MM.1S (cell line): ENCODE measurements around the gene CRYBB3.

Experiments used
- EZH2 ChIP-seq: fragments of 300-600 bp; sonication (generic); optimal IDR thresholded peaks from 2 replicates; pipeline ENCODE3; 2017; ENCODE audit warnings: low read depth, mild to moderate bottlenecking, antibody characterized with exemption, low read length, mixed read lengths
- EZH2phosphoT487 ChIP-seq: fragments of 300-600 bp; sonication (generic); IDR thresholded peaks from 2 replicates; pipeline ENCODE4 v1.6.1; 2018; ENCODE audit warnings: antibody characterized with exemption, low read length
- TF ChIP-seq, protein P1 (sequence below): fragments of 300-600 bp; sonication (generic); IDR thresholded peaks from 2 replicates; pipeline ENCODE4 v1.5.1; 2016; ENCODE audit warnings: antibody characterized with exemption, low read length, mixed read lengths

DNA sequence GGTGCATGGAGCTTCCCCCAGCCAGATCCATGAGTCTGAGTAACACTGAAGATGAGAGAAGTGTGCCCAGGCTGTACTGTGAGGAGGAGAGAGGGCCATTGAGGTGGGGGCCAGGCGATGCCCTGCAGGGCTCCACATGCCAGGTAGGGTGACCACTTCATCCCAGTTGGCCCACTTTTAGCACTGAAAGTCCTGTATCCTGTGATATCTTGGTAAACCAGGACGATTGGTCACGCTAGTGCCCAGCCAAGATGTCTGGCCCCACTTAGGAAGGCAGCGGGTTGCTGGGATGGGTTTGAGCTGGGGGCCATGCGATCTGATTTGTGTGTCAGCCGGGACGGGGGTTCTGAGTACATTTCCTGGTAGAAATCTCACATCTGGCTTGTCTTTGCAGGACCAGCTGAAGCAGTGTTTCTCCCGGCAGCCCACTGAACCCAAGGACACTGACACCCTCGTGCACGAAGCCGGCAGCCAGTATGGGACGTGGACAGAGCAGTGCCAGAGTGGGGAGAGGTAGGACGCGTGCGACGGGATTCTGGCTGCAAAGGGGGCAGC, 29.2 kb upstream of the CRYBB3 start:
- TF ChIP-seq, protein P1, sequence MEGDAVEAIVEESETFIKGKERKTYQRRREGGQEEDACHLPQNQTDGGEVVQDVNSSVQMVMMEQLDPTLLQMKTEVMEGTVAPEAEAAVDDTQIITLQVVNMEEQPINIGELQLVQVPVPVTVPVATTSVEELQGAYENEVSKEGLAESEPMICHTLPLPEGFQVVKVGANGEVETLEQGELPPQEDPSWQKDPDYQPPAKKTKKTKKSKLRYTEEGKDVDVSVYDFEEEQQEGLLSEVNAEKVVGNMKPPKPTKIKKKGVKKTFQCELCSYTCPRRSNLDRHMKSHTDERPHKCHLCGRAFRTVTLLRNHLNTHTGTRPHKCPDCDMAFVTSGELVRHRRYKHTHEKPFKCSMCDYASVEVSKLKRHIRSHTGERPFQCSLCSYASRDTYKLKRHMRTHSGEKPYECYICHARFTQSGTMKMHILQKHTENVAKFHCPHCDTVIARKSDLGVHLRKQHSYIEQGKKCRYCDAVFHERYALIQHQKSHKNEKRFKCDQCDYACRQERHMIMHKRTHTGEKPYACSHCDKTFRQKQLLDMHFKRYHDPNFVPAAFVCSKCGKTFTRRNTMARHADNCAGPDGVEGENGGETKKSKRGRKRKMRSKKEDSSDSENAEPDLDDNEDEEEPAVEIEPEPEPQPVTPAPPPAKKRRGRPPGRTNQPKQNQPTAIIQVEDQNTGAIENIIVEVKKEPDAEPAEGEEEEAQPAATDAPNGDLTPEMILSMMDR = no peak
- TF ChIP-seq EZH2phosphoT487 (no peak), EZH2 (no peak)
